GM12874 (cell line): Measurements from ENCODE around the gene CCR2.

Experiments
- CTCF ChIP-seq: IDR thresholded peaks from 2 replicates; pipeline ENCODE4 v1.5.1; 2011; ENCODE audit warnings: low read depth, mild to moderate bottlenecking, control low read depth, low read length, moderate library complexity; ENCODE audit not compliant: insufficient read depth

CCR2 gene

DNA sequence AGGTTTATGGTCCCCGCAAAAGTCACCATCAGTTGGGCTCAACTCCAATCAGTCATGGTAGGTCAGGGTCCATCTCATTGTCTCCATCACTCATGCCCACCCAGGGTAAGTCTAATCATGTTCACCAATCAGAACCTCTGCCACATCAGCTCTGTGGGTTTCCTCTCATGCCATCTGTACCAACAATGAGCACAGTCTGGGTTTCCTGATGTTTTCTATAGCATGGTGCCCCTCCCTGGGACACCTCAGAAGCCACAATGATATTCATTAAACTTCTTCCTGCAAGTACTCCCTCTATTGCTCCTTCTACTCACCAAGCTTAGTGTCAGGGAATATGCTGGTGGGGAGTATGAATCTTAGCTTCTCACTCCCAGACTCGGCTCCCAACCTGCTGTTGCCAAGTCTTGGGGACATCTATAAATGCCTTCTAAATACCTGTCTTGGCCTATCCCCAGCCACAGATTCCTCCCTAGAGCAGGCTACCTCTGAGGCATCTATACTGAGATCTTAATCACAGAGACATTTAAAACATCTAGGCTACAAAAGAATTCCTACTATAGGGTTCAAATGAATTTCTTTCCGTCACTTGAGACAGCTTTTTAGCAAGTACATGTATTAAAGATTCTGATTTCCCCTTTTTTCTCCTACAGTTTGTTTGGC is 5.0 kb upstream of the CCR2 start:
- no peak for TF ChIP-seq CTCF

- no peak for TF ChIP-seq CTCF
Observed at GRCh38 chr3:46349484-46350261, 4.2 kb upstream of the CCR2 start.

- no peak for TF ChIP-seq CTCF
Observed at GRCh38 chr3:46350262-46350565, 3.7 kb upstream of the CCR2 start.

DNA sequence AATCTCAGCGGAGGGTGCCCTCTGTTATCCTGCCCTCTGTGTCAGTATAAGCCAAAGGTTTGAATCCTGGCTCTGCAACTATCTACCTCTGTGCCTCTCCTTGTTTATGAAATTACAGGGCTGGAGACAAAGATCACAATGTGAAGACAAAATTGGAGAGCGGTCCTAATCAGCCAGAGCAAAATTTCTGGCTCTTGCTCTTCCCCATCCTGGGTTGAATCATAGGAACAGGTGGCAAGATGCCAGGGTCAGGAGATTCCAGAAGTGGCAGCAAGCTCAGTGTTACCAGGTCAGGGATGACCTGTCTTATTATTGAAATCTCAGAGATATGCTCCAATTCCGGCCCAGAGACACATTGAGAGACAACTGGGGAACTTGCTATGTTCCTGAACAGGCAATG is 2.3 kb upstream of the CCR2 start:
- TF ChIP-seq CTCF = no peak

GRCh38 chr3:46353090-46353489 is 821 bp upstream of the CCR2 start:
- TF ChIP-seq CTCF = no peak

- no peak for TF ChIP-seq CTCF
Observed at GRCh38 chr3:46354478-46354877, 567 bp downstream of the CCR2 start.

GRCh38 chr3:46354984-46355383 is 1.1 kb downstream of the CCR2 start:
- TF ChIP-seq CTCF = no peak
